HG03354 (cell line): ENCODE data around the gene BRAT1.

Experiments used
- ATAC-seq: cut with Tn5 transposase; IDR thresholded peaks from one replicate; pipeline ENCODE4 v1.9.1; 2021; ENCODE audit warnings: mild to moderate bottlenecking; ENCODE audit not compliant: unreplicated experiment, poor library complexity, severe bottlenecking

The BRAT1 gene

DNA sequence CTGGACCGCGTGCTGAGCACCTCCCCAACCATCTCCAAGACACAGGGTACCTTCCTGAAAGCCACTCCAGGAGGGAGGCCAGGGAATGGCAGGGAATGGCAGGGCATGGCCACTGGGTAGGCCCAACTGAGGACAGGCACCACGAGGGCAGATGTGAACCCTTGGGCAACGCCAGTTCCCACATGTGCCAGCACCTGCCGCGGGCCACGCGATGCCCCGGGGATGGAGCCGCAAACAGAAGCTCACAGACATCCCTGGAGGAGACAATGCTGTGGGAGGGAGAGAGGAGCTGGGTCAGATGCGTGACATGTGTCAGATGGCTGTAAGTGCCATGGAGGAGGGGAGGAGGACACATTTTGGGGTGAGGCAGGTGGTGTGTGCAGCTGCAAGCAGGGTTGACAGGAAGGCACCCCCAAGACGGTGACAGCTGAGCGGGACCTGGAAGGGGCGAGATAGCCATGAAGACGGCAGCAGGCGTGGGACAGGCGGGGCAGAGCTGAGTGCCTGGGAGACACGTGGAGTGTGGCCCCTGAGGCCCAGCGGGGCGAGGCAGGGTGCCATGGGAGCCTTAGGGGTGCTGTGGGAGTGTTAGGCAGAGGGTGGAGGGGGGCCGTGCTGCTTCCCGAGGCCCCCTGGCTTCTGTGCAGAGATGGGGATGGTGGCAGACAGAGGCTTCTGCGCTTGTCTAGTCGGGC lies 31.1 kb upstream of the BRAT1 start:
- ATAC-seq = no peak

DNA sequence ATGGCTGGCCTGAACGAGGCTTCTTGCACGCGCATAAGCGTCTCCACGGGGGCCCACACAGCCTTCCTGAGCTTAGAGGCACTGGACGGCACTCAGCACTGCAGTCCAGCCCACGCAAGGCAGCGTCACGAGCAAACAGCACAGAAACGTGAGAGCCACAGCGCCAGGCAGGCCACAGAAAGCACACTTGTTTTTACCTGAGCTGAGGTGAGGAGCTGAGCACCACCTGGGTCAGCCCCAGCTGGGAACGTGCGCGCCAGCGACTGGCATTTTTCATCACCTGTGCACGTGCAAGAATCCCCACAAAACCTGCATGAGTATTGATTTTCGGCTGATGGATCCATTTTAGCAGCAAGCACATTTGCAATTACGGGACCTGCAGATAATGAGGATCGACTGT lies 30.1 kb upstream of the BRAT1 start:
- no peak for ATAC-seq

GRCh38 chr7:2583798-2584580 lies 28.7 kb upstream of the BRAT1 start:
- no peak for ATAC-seq

DNA sequence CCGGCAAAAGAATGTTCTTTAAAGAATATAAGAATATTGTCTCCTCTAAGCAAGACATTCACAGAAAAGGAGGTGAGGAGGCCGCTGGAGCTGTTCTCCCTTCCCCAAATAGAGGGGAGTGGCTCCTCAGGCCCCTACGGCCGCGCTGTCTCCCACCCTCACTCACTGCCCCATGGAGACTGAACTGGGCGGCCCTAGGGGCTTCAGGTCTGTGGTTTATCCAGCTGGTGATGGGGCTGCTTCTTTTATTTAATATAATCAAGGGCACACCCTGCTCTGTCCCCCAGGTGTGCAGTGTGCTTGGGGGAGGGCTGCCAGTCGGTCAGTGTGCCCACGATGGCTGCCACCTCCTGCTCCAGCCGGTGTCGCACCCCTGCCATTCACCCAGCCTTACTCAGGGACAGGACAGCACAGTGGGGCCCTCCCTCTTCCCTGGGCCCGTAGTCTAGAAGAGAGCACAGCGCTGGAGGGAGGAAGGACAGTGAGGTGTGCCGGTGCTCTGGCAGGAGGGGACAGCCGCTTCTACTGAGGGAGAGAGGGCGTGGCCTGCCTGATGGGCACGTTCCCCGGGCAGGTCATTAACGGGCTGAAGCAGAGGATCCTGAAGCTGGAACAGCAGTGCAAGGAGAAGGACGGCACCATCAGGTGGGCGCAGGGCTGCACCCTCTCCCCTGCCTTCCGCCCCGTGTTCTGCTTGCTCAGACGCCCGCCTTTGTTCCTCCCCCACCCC lies 26.8 kb upstream of the BRAT1 start:
- ATAC-seq = no peak

DNA sequence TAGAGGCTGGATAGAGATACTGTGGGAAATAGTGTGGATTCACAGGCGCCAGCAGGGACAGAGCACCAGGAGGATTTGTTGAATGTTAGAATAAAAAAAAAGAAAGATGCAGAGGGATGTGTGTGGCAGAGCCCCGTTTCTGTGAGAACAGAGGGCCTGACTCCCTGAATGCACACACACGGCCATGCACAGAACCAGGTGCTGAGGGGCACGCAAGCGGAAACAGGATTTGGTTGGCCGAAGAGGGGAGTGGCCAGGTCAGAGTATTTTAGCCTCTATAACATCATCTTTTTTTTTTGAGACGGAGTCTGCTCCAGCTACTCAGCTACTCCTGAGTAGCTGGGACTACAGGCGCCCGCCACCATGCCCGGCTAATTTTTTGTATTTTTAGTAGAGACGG lies 25.3 kb upstream of the BRAT1 start:
- no peak for ATAC-seq

DNA sequence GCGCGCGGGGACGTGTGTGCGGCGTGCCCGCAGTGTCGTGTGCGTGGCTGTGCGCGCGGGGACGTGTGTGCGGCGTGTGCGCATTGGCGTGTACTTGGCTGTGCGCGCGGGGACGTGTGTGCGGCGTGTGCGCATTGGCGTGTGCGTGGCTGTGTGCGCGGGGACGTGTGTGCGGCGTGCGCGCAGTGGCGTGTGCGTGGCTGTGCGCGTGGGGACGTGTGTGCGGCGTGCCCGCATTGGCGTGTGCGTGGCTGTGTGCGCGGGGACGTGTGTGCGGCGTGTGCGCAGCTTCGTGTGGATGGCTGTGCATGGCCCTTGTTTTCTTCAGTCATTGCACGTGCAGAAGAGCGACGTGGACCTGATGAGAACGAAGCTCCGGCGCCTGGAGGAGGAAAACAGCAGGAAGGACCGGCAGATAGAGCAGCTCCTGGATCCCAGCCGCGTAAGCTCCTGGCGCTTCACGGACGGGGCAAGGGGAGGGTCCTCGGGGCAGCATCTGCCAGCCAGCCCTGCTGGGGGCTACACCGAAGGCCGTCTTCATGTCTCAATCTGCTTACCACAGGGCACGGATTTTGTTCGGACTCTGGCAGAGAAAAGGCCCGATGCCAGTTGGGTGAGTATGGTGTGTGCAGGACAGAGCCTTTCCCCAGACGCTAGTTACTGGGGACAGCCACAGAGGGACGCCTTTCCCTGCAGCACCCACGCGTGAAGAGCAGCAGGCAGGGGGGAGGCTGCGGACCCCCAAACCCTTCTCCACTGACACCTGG lies 22.8 kb upstream of the BRAT1 start:
- ATAC-seq = no peak

- no peak for ATAC-seq
Measured at GRCh38 chr7:2576742-2577491, 21.6 kb upstream of the BRAT1 start.

DNA sequence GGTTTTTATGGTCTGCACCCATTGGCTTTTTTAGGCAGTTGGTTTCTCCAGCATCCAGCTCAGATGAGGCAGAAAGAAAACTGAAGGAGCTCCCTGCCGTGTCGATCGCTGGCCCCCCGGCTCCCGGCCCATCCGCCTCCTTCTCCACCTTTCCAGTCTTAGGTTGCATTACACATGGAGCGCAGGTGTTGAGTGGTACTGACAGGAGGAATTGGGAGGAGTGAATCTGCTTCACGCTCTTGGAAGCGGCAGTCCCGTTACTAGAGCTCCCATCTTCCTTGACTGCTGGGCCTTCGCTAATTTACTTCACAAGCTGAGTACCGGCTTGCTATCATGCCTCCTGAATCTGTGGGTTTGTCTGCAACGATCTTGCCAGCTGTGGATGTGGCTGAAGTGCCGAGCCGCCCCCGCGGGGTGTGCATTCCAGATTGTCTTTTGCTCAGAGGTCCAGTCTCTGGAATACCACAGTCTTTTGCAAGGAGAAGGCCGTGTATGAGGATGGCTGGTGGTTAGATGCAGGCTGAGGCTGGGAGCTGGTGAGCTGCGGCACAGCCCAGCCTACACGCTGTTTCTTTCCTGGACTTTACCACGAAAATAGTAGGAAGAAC lies 20.5 kb upstream of the BRAT1 start:
- ATAC-seq = no peak

- ATAC-seq = no peak
Measured at GRCh38 chr7:2575046-2575732, 19.9 kb upstream of the BRAT1 start.

GRCh38 chr7:2573761-2574160 lies 18.4 kb upstream of the BRAT1 start:
- ATAC-seq = no peak

DNA sequence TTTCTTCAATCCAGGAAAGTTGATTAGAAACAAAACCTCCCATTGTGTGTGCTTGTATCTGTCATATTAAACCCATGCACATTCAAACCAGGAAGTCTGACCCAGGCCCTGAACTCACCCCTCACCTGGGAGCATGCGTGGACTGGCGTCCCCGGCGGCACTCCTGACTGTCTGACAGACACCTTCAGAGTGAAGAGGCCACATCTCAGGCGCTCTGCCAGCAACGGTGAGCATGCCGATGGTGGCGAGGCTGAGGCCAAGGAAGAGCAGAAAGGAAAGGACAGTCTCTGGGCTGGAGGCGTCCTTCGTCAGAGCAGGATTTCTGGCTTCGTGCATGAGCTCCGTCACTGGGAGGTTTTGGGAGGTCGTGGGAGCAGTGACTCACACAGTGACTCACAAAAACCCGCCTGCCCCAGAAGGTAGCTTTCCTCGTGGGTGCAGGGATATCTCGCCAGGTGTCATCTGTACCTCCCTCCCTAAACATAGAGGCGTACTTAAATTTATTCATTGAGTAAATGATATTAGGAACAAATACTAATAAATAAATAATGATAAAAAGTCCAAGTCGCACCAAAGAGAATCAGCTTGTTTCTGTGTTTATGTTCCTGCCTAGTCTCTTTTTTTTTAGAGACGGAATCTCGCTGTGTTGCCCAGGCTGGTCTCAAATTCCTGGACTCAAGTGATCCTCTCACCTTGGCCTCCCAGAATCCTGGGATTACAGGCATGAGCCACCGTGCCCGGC lies 16.9 kb upstream of the BRAT1 start:
- no peak for ATAC-seq

DNA sequence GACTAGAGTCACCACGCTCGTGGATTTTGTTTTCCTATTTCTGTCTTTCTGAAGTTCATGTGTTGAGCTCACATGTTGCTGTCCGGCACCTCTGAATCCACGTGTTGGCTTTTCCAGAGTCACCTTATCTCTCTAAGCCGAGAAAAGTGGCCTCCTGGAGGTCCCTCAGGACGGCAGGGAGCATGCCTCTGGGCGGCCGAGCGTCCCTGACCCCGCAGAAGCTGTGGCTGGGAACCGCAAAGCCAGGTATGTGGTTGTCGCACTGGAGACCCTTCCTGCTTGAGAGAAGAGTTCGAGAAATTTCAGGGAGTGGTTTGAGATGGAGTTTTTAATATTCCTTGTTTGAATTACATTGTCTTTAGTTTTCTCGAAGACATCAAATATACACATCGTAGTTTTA lies 16.1 kb upstream of the BRAT1 start:
- ATAC-seq = no peak

DNA sequence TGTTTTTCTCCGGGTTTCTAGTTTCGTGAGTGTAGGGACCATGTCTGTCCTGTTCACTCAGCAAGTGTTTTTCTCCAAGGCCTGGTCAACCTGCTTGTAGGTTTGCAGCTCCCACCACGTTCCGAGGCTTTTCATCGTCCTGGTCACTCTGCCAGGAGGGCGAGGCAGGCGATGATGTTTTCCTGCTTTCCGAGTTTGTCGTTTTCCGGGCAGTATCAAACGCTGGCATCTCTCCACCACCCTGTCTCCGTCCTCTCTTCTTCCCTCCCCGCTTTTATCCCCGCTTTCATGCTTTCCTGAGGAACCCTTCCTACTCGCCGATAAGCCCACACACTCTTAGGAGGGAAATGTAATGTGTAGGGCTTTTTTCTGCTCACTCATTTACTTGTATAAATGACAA lies 14.7 kb upstream of the BRAT1 start:
- ATAC-seq = no peak

DNA sequence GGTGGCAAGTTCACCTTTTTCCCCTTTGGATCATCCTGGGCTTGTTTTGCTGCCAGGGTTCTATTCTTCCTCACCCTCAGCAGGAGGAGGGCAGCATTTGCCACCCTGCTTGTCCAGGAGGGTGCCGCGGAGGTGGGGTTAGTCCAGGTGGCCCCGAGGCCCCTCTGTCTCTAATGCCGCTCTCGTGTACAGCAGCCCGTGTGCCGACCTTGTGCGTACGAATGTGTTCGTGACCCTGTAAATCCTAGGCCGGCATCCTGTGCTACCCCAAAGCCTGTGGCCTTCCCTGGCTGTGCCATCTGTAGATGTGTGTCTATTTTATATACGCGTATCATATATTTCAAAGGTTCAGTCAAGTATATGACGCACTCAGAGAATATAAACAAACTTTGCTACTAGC lies 14.1 kb upstream of the BRAT1 start:
- ATAC-seq = no peak

GRCh38 chr7:2568521-2569223 lies 13.3 kb upstream of the BRAT1 start:
- ATAC-seq = no peak

DNA sequence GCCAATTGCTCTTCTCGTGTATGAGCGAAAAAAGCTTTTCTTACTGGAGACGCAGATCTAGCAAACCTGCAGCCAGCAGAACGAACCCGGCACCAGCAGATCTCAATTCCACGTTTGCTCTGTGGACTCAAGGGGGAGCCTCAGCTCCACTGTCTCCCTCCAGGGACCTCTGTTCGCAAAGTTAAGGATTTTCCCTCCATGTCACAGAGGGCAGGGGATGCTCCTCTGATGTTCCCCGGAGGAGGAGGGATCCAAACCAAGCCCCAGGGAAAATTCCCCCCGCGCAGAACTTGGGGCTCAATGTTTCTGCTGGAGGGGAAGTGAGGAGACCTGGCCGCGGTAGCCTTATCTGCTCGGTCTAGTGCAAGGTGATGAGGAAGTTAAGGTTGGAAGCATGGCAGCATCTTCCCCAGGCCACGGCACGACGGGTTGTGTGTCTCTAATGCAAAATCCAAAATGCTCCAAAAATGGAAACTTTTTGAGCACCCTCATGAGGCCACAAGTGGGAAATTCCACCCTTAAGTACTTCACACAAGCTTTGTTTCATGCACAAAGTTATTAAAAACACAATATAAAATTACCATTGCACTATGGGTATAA lies 12.5 kb upstream of the BRAT1 start:
- no peak for ATAC-seq
